HepG2 (cell line): ENCODE results near the gene BRAP. TPM values are rescaled to one million over a fixed set of nuclear protein-coding genes. Genes with fewer than 3 reads are reported as not detected.

Experiments
- FOXP4 ChIP-seq: sonication (generic); formaldehyde crosslinking; IDR thresholded peaks from 2 replicates; pipeline ENCODE4 v1.4.0; 2020; ENCODE audit warnings: missing genetic modification reagents
- GMEB1 ChIP-seq: sonication (generic); formaldehyde crosslinking; IDR thresholded peaks from 2 replicates; pipeline ENCODE4 v1.5.1; 2020; ENCODE audit warnings: missing genetic modification reagents, mild to moderate bottlenecking, borderline replicate concordance
- HMGXB3 ChIP-seq: sonication (generic); formaldehyde crosslinking; IDR thresholded peaks from 2 replicates; pipeline ENCODE4 v1.4.0; 2020; ENCODE audit warnings: missing genetic modification reagents, borderline replicate concordance
- HNF1B ChIP-seq: sonication (generic); formaldehyde crosslinking; IDR thresholded peaks from 2 replicates; pipeline ENCODE4 v1.5.1; 2020; ENCODE audit warnings: mild to moderate bottlenecking, moderate library complexity, missing genetic modification reagents
- NR2C2 ChIP-seq: sonication (generic); formaldehyde crosslinking; IDR thresholded peaks from 2 replicates; pipeline ENCODE4 v1.4.0; 2020; ENCODE audit warnings: missing genetic modification reagents, mild to moderate bottlenecking, moderate library complexity, borderline replicate concordance
- RNF2 ChIP-seq: fragments of 450-650 bp; conservative IDR thresholded peaks from 2 replicates; pipeline ENCODE4 v1.6.1; 2016; ENCODE audit warnings: low read depth
- YEATS4 ChIP-seq: sonication (generic); formaldehyde crosslinking; IDR thresholded peaks from 2 replicates; pipeline ENCODE4 v1.4.0; 2020; ENCODE audit warnings: missing genetic modification reagents, borderline replicate concordance
- ZBTB49 ChIP-seq: sonication (generic); formaldehyde crosslinking; IDR thresholded peaks from 2 replicates; pipeline ENCODE4 v1.4.0; 2020; ENCODE audit warnings: missing genetic modification reagents, borderline replicate concordance
- ZBTB7B ChIP-seq: sonication (generic); formaldehyde crosslinking; IDR thresholded peaks from 2 replicates; pipeline ENCODE4 v1.4.0; 2020; ENCODE audit warnings: missing genetic modification reagents
- ZNF691 ChIP-seq: sonication (generic); formaldehyde crosslinking; IDR thresholded peaks from 2 replicates; pipeline ENCODE4 v1.4.0; 2020; ENCODE audit warnings: missing genetic modification reagents, low read depth, mild to moderate bottlenecking, borderline replicate concordance
- polyA plus RNA-seq, 8 experiments: library from polyadenylated mRNA; depleted of rRNA in 3 of 8; stranded (reverse) in 7 of 8; unstranded in 1 of 8; fragments of >200 nt; fragmentation: Illumina TruSeq in 4 of 8; extraction: Trizol in 4 of 8; gene quantifications; 2 replicates each; pipeline versions ENCODE4 v1.2.1 to v1.2.3, GENCODE V29; 2011 to 2016; ENCODE audit warnings: low read depth in 4 of 8, missing spikeins in 1 of 8, mixed read lengths in 1 of 8; ENCODE audit not compliant: insufficient read depth in 1 of 8
- total RNA-seq, 5 experiments: library from RNA; depleted of rRNA; stranded (reverse); fragments of >200 nt; fragmentation: Illumina TruSeq; extraction: Trizol; gene quantifications; 2 replicates each; pipeline ENCODE4 v1.2.3, GENCODE V29; 2016; ENCODE audit warnings: low read depth in 1 of 5

Gene BRAP
- total and polyA plus RNA-seq, 2 of the 13 experiments (the other 11 are each of a cell fraction or from before 2014, with no cell fraction given), result 8.1 to 15.4 TPM

- TF ChIP-seq HNF1B (CRISPR knock-in tag), result peak; percentile 77
- TF ChIP-seq NR2C2 (CRISPR knock-in tag), result peak; percentile 99
- peak; percentile 89 for TF ChIP-seq GMEB1 (CRISPR knock-in tag)
- peak; percentile 69; the same call in 1 of the 2 replicates for TF ChIP-seq ZNF691
- TF ChIP-seq FOXP4 (CRISPR knock-in tag), result peak; percentile 27; the same call in 1 of the 2 replicates
- TF ChIP-seq HMGXB3 (CRISPR knock-in tag), result peak; percentile 90; the same call in 1 of the 2 replicates
- TF ChIP-seq RNF2, result no peak; the same call in 1 of the 2 replicates
- TF ChIP-seq YEATS4 (CRISPR knock-in tag), result peak; percentile 84; the same call in 1 of the 2 replicates
- TF ChIP-seq ZBTB7B (CRISPR knock-in tag), result 0 out of 2 replicates have a peak, but pooled peaks have one; percentile 32
- no peak for TF ChIP-seq ZBTB49 (CRISPR knock-in tag)
Observed at GRCh38 chr12:111685811-111686573, at the start of gene BRAP, which contains the start of gene ACAD10 (continued).
